NT2/D1 (cell line): ENCODE results near the gene UNC5C.

ENCODE experiments used
- YY1 ChIP-seq: IDR thresholded peaks from 2 replicates; pipeline ENCODE4 v1.6.1; 2011; ENCODE audit not compliant: insufficient read length, insufficient read depth
- ZNF274 ChIP-seq: IDR thresholded peaks from 2 replicates; pipeline ENCODE4 v1.6.1; 2011; ENCODE audit warnings: mild to moderate bottlenecking, low read depth, low read length

DNA sequence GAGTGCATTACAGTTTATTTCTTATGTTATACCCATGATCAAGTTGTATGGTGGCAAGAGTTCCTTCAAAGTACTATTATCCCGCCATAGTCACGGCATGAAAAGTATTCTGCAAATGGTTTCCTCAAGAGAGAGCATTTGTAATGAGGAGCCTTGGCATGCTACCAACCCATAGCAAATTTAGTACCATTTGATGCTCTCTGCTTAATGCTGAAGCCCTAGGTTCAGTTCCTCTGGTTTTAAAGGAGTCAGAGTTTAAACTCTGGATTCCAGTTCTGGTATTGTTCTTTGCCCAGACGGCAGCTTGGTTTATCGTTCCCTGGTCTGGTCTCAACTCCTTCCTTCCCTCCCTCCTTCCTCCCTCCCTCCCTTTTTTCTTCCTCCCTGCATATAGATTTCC lies 419.7 kb downstream of the UNC5C start:
- TF ChIP-seq ZNF274: no peak
- no peak for TF ChIP-seq YY1
